ENCODE results near the gene TMEM59L.
"Not testable (repeated sequence)": the region's sequence is repeated elsewhere in the genome, so short reads cannot be mapped to it uniquely, and the experiment has no call there.

Gene TMEM59L

DNA sequence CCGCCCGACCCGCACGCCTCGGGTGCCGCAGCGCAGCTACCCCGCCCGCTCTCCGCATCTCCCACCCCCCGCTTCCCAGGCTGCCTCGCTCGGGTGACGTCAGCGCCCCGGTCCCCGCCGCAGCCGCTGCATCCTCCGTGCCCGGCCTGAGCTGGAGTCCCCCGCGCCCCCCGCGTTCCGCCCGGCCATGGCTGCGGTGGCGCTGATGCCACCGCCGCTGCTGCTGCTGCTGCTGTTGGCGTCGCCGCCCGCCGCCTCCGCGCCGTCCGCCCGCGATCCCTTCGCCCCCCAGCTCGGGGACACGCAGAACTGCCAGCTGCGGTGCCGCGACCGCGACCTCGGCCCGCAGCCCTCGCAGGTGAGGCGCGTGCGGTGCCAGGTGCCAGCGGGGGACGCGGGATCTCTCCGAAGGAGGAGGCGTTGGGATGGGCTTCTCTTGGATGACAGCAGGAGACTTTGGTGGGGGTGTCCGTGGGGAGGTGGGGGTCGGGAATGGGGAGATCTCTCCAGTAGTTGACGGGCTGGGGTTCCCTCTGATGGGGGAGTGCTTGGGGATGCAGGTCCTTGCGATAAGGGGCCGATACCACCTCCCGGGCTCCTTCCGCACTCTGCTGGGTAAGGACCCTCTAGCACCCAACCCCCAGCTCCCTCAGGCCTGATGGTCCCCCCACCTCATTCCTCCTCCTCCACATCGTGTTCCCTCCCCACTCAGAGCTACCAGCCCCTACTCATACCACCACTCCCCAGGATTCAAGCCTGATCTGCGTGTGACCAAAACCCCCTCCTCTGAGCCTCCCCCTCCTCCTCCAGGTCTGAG lies at the start of gene TMEM59L:
TSS of gene TMEM59L (plus strand) at position 99 of the 817 bp plus-strand sequence. CDS start at position 188, 89 bp downstream.
- peak; percentile 46 for DNase-seq

GRCh38 chr19:18566953-18567352 lies 45.7 kb upstream of the TMEM59L start:
- no peak for DNase-seq

DNA sequence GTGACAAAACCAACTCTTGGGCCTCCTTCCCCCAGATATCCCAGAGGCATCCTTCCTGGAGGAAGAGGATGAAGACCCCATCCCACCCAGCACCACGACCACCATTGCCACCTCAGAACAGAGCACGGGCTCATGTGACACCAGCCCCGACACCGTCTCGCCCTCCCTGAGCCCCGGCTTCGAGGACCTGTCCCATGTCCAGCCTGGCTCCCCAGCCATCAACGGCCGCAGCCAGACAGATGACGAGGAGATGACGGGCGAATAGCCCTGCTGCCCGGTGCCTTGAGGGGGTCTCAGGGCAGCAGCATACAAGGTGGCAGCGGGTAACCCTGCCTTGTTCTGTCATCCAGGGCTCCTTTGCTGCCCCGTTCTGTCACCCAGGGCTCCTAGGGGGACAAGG lies 44.3 kb upstream of the TMEM59L start:
- DNase-seq, result no peak

DNA sequence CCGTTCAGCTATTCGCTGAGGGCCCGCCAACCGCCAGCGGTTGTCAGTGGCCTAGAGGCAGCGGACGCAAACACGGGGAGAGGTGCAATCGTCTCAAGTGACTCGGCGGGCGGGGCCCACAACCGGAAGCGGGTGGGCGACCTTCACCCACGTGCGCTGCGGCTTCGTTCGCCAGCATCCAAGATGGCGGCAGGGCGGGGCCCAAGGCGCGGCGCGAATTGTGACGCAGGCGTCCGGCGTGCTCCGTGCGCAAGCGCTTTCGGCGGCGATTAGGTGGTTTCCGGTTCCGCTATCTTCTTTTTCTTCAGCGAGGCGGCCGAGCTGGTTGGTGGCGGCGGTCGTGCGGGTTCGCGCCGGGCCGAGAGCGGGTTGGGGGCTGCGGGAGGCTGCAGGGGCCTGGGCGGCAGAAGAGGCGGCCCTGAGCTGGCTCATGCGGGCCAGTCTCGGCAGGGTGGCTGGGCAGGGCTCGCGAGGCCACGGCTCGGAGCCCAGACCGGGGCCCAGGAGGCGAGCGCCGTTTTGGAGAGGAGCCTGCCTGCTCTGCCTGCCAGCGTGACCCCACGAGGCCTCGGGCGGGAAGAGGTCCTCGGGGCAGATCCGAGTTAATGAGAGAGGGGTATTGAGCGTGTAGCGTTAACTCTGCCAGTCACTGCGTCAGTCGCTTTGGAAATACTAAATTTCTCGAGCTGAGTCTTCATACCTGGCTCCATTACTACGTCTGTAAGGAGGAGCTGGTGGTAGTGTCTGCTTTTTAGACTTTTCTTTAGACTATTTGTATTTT lies 40.9 kb upstream of the TMEM59L start, which contains the start of gene UBA52:
TSS of gene UBA52 (plus strand) at position 294 of the 781 bp plus-strand sequence. CDS start 1,444 bp downstream, outside the sequence.
- DNase-seq, result peak; percentile 98

- DNase-seq, result no peak
These were observed 37.9 kb upstream of the TMEM59L start for GRCh38 chr19:18574691-18575291.

DNA sequence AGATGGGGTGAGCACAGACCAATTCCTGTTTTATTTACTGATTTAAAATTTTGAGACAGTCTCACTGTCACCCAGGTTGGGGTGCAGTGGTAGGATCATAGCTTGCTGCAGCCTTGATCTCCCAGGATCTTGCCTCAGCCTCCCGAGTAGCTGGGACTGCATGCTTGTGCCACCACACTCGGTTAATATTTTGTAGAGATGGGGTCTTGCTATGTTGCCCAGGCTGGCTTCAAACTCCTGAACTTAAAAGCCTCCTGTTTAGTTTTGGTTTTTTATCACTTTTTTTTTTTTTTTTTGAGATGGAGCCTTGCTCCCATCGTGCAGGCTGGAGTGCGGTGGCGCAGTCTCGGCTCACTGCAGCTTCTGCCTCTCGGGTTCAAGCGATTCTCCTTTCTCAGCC lies 36.3 kb upstream of the TMEM59L start:
- DNase-seq, result no peak

DNA sequence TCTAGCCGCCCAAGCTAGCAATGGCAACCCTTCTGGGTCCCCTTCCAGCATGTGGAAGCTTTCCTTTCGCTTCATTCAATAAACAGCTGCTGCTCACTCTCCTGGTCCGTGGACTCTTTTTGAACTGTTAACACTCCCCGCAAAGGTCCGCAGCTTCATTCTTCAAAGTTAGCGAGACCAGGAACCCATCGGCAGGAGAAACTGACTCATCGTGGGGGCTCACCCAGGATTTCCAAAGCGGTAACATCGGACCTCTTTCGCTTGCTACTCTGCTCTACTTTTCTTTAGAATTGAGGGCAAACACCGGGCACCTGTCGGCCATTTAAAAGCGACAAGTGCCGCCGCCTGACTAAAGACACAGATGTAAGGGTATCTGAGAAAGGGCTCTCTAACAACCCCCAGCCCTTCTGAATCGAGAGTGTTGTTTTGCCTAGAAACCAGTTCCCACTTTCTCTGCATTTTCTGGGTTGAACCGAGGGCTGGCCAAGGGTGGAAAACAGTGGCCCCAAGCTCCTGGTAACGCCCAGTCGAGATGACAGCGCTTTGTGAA lies 35.2 kb upstream of the TMEM59L start:
- DNase-seq, result no peak

DNA sequence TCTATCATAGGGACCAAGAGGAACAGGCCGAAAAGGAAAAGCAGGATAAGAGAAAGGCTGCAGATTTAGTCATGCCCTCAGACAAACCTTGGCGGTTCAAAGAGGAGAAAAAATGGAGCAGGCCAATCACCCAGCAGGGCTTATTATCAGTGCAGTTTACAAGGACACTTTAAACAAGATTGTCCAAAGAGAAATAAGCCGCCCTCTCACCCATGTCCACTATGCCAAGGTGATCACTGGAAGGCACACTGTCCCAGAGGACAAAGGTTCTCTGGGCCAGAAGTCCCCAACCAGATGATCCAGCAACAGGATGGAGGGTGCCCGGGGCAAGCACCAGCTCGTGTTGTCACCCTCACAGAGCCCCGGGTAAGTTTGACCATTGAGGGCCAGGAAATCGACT lies 32.4 kb upstream of the TMEM59L start:
- no peak for DNase-seq

DNA sequence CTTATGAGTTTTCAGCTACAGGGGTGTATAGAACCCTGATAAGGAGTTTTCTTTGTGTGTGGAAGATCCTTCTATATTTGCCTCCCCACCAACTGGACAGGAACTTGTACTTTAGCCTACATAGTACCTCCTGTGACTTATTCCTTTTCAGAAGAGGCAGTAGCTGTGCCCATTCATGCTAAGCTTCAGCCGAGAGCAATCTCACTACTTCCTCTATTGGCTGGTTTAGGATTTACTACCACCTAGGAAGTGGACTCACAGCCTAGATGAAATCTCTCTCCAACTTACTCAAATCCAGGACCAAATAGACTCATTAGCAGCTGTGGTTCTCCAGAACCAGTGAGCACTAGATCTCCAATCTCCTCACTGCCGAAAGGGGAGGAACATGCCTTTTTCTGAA lies 26.4 kb upstream of the TMEM59L start:
- no peak for DNase-seq

GRCh38 chr19:18587561-18587960 lies 25.1 kb upstream of the TMEM59L start:
- no peak for DNase-seq

DNA sequence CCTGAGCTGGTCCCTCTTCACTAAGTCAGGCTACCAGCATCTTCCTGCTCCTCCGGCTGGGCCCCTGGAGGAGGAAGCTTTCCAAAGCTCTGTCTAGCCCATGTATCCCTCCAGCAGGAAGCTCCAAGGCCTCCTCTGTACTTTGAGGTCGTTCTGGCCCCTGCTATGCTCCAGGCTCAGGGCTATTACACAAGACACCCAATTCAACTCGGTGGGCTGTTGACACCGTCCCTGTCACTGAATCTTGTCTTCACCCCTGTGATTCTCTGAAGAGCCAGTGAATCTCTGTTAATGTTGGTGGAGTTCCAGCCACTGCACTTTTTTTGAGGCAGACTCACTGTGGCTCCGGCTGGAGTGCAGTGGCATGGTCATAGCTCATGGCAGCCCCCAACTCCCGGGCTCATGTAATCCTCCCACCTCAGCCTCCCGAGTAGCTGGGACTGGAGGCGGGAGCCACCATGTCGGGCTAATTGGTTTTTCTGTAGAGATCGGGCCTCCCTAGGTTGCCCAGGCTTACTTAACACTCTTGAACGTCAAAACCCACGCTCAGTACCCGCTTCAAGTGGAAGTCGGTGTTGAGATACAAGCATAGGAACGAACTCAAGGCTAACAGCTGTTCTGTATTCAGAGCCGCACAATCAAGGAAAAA lies 24.6 kb upstream of the TMEM59L start:
- DNase-seq, result no peak

DNA sequence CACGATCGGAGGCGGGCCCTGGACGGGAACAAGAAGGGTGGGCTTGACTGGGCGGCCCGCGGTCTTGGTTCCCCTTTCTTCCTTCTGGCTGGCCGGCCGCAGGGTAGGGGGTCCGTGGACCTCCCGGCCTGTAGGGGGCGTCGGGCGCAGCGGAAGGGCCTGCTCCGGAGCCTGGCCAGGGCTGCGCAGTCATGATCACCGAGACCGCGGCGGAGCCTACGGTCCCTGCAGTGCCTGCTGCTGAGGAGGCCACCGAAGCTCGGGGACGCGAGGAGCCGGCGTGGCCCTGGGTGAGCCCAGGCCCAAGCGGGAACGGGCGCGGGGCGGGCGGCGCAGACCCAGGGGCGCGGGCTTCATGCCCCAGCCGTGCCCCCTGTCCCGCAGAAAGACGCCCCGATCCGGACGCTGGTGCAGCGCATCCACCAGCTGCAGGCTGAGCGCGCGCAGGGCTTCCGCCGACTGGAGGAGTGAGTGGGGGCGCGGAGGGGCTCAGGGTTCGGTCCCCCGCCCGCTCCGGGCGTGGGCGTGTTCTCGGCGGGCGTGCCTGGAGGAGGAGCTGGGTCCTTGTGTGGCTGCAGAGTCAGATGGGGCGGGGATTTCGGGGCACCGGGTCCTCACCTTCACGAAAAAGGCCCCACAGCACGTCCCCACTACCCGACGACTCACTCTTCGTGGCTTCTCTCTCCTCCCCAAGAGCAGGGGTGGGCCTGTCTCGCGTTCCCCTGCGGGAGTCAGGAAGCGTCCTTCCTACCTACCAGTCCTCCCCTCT lies 23.9 kb upstream of the TMEM59L start, which contains the start of gene REX1BD:
TSS of gene REX1BD (plus strand) at position 188 of the 769 bp plus-strand sequence. CDS start at position 192, 4 bp downstream.
- DNase-seq, result peak; percentile 88

DNA sequence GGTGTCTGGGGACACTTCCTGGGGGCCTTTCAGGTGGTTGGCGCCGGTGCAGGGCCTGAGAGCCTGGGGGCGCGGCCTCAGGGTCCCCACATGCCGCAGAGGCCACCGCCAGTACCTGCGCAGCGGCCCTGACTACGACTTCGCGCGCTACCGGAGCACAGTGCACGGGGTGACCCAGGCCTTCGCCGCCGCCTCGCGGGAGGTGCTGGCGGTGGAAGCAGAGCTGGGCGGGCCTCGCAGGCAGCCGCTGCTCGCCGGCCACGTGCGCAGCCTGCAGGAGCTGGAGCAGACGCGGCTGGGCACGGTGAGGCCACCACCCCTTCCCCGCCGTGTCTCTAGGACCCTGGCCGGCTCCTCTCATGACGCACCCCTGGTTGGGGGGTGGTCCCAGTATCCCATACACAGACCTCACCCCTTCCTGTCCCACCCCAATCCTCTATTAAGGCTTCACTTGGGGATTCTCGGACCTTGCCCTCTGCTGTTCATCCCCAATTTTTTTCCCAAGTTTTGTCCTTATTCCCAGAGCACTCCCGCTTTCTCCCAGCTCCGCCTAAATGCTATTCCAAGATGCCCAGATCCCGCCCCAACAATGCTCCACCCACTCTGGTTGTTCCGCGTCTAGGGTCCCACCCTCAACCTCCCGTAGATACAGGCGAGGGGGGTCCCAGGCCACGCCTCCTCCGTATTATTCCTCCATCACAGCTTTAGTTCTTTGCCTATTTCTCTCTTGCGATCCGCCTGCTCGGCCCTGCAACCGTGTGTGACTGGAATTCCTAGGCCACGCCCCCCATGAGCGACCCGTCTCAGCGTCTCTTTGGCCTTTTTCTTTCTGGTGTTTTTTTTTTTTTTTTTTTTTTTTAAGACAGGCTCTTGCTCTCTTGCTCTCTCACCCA lies 23.0 kb upstream of the TMEM59L start:
- peak; percentile 69 for DNase-seq

GRCh38 chr19:18590273-18591272 lies 22.1 kb upstream of the TMEM59L start:
- peak; percentile 47 for DNase-seq

DNA sequence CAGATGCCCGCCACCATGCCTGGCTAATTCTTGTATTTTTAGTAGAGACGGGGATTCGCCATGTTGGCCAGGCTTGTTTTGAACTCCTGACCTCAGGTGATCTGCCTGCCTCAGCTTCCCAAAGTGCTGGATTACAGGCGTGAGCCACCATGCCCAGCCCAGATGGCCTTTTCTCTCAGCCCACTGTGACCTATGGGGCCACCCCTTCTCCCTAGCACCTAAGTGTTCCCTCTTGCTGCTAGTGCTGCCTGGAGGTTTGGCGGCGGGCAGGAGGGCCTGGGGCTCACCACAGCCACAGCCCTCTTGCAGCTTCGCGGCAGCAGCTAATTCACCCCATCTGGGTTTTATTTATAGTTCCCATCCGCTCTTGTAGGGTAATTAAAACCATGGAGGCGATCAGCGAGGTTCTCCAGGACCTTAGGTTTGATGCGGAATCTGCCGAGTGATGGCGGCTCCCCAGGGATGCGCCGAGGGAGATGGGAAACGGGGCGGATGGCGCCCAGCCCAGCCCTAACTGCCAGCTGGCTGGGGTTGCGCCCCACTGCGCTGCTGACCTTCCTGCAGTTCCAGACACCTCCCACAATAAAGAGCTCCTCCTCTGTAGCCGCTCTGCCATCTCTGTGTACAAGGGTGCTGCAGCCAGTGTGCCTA lies 20.8 kb upstream of the TMEM59L start:
- DNase-seq, result no peak

DNA sequence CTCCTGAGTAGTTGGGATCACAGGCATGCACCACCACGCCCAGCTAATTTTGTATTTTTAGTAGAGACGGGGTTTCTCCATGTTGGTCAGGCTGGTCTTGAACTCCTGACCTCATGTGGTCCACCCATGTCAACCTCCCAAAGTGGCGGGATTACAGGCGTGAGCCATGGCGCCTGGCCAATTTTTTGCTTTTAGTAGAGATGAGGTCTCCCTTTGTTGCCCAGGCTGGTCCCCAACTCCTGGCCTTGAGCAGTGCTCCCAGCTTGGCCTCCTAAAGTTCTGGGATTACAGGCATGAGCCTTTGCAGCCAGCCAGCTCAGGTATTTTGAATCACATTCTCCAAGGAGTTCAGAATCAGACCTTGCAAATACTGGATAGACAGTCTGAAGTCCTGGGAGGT lies 19.9 kb upstream of the TMEM59L start:
- not testable (repeated sequence) for DNase-seq

DNA sequence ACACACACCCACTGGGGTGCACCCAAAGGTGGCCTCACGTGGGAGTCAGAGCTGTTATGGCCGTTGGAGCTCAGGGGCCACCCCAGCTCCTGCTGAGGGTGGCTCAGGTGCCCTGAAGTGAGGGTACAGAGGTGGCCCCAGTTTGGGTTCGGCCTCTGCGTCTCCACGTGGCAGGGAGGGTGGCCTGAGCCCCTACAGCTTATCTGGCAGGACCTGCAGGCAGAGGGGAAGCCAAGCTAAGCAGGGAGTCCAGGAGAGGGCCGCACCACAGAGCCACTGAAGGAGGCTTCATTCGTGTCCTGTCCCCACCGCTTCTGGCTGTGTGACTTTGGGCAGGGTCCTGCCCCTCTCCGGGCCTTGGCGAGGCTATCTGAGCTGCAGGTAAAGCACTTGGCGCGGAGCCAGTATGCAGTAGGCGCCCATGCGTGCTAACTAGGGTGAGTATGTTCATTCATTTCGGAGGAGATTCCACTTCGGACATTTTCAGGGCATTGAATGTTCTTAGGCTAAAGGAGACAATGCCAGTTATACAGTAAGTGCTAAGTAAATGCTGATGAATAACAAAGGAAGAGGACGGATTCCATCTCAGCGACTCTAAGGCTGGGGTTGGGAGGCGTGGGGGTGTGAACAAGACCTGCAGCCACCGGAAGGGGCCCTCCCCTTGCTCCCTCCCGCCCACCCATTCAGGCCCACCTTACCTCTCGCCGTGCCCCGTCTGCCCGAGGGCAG lies 19.1 kb upstream of the TMEM59L start:
- no peak for DNase-seq

All from CD4-positive, alpha-beta T cell treated with Interleukin-15 for 1 hour (primary cell).